Neuron (in vitro differentiated cells): ENCODE measurements around the gene INPP5D.

ENCODE experiments used
- H2AFZ ChIP-seq: one replicate; pipeline ENCODE4 v1.6.1; 2013; ENCODE audit warnings: low read depth, mild to moderate bottlenecking, inconsistent platforms, low read length, moderate library complexity
- H3K27me3 ChIP-seq: one replicate; pipeline ENCODE4 v1.6.1; 2013; ENCODE audit warnings: low read length; ENCODE audit not compliant: insufficient read depth
- H3K36me3 ChIP-seq: one replicate; pipeline ENCODE4 v1.6.1; 2013; ENCODE audit warnings: low read length; ENCODE audit not compliant: insufficient read depth
- H3K4me1 ChIP-seq: one replicate; pipeline ENCODE4 v1.6.1; 2013; ENCODE audit warnings: low read length; ENCODE audit not compliant: insufficient read depth
- H3K4me3 ChIP-seq: 2 replicates; pipeline ENCODE4 v1.5.1; 2013; ENCODE audit warnings: mild to moderate bottlenecking, low read length, moderate library complexity
- H3K9me3 ChIP-seq: one replicate; pipeline ENCODE4 v1.6.1; 2013; ENCODE audit warnings: low read length

Gene INPP5D

GRCh38 chr2:233037078-233037477 lies 23.1 kb upstream of the INPP5D start:
- H3K36me3 ChIP-seq, result no peaks in the 10 kb centered on the region
- H3K4me1 ChIP-seq, result no peaks in the 10 kb centered on the region
- no peak overlapping the region for H2AFZ ChIP-seq
- peaks cover 3% of the 10 kb centered on the region for H3K9me3 ChIP-seq
- no peak overlapping the region for H3K4me3 ChIP-seq
- peaks cover 3% of the 10 kb centered on the region for H3K27me3 ChIP-seq

DNA sequence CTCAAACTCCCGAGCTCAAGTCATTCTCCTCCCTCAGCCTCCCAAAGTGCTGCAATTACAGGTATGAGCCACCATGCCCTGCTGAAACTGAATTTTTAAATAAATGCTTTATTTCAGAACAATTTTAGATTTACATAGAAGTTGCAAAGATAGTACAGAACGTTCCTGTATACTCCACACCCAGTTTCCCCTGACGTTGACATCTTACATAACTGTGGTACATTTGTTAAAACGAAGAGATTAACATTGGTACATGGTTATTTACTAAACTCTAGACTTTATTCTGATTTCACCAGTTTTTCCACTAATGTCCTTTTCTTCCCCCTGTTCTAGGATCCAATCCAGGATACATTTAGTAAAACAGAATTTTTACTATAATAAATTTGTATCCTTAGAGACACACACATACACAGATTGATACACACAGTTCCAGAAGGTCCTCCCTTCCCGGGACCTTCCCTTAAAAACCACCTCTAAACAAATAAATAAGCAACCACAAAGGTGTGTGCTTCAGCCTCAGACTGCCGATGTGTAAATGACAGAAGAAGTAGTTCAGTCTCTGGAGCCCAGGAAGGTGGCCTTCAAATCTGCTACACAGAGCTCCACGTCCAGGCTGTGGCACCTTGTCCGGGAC lies 20.8 kb upstream of the INPP5D start:
- H3K4me1 ChIP-seq, result no peaks in the 10 kb centered on the region
- H3K9me3 ChIP-seq, result peaks cover 3% of the 10 kb centered on the region

GRCh38 chr2:233039846-233040530 lies 20.2 kb upstream of the INPP5D start:
- Histone ChIP-seq H3K4me3 (no peak overlapping the region), H3K9me3 (peaks cover 3% of the 10 kb centered on the region), H3K27me3 (peaks cover 7% of the 10 kb centered on the region), H3K36me3 (no peaks in the 10 kb centered on the region), H3K4me1 (no peaks in the 10 kb centered on the region), H2AFZ (no peak overlapping the region)

More for the DNA sequence above, 20.8 kb upstream of the INPP5D start:
- Histone ChIP-seq H3K27me3 (peaks cover 2% of the 10 kb centered on the region), H3K36me3 (no peaks in the 10 kb centered on the region), H2AFZ (no peak overlapping the region), H3K4me3 (no peak overlapping the region)

GRCh38 chr2:233040571-233040970 lies 19.6 kb upstream of the INPP5D start:
- Histone ChIP-seq H3K4me1 (no peaks in the 10 kb centered on the region), H3K4me3 (no peak overlapping the region), H3K9me3 (peaks cover 2% of the 10 kb centered on the region), H3K36me3 (no peaks in the 10 kb centered on the region), H3K27me3 (peaks cover 8% of the 10 kb centered on the region), H2AFZ (no peak overlapping the region)

- peaks cover 8% of the 10 kb centered on the region for H3K27me3 ChIP-seq
- H3K36me3 ChIP-seq, result no peaks in the 10 kb centered on the region
- H3K4me1 ChIP-seq, result no peaks in the 10 kb centered on the region
- no peak overlapping the region for H2AFZ ChIP-seq
- H3K4me3 ChIP-seq, result no peak overlapping the region
- no peaks in the 10 kb centered on the region for H3K9me3 ChIP-seq
These were observed 18.3 kb upstream of the INPP5D start for GRCh38 chr2:233041722-233042323.

DNA sequence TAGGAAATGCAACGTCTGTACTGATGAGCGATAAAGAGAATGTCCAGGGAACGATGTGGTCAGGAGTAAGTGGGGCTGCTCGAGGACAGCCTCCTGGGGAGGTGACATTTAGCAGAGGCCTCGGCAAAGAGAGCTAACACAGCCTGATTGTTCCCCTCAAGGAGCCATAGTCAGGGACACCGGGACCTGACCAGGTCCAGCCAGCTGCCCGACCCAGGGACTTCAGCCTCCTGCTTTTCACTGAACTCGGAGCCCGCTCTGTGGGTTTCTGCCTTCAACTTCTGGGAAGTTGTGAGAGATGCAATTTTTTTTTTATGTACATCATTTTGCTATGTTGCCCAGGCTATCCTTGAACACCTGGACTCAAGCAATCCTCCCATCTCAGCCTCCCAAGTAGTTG lies 17.6 kb upstream of the INPP5D start:
- no peaks in the 10 kb centered on the region for H3K36me3 ChIP-seq
- H2AFZ ChIP-seq, result no peak overlapping the region

GRCh38 chr2:233044974-233045605 lies 15.1 kb upstream of the INPP5D start:
- H3K4me3 ChIP-seq, result no peak overlapping the region
- no peak overlapping the region for H2AFZ ChIP-seq
- H3K36me3 ChIP-seq, result no peaks in the 10 kb centered on the region
- H3K9me3 ChIP-seq, result no peaks in the 10 kb centered on the region
- no peaks in the 10 kb centered on the region for H3K4me1 ChIP-seq
- peaks cover 10% of the 10 kb centered on the region for H3K27me3 ChIP-seq

More for the DNA sequence above, 17.6 kb upstream of the INPP5D start:
- H3K27me3 ChIP-seq, result peaks cover 8% of the 10 kb centered on the region
- no peaks in the 10 kb centered on the region for H3K4me1 ChIP-seq
- H3K4me3 ChIP-seq, result no peak overlapping the region
- H3K9me3 ChIP-seq, result no peaks in the 10 kb centered on the region

- Histone ChIP-seq H3K27me3 (peaks cover 22% of the 10 kb centered on the region), H2AFZ (no peak overlapping the region), H3K4me3 (no peak overlapping the region), H3K4me1 (no peaks in the 10 kb centered on the region), H3K36me3 (no peaks in the 10 kb centered on the region), H3K9me3 (no peaks in the 10 kb centered on the region)
These were observed 12.9 kb upstream of the INPP5D start for GRCh38 chr2:233047206-233047605.

DNA sequence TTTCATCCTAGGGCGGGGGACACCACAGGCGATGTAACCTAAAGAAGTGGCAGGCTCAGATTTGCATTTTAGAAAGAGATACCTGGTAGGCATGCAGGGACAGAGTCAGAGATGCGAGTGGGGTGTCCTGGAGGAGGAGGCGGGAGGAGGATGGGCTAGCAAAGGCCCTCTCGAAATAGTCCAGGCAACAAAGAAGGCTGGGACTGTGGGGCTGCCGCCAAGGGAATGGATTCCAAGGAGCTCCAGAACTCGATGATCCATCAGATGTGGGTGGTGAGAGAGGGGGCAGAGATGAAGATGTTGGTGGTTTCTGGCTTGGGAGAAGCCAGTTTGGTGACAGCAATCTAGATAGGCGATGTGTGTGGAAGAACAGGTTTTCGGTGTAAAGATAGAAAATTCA lies 12.5 kb upstream of the INPP5D start:
- peaks cover 23% of the 10 kb centered on the region for H3K27me3 ChIP-seq
- no peaks in the 10 kb centered on the region for H3K36me3 ChIP-seq
- H2AFZ ChIP-seq, result no peak overlapping the region
- no peaks in the 10 kb centered on the region for H3K4me1 ChIP-seq
- no peak overlapping the region for H3K4me3 ChIP-seq
- no peaks in the 10 kb centered on the region for H3K9me3 ChIP-seq

DNA sequence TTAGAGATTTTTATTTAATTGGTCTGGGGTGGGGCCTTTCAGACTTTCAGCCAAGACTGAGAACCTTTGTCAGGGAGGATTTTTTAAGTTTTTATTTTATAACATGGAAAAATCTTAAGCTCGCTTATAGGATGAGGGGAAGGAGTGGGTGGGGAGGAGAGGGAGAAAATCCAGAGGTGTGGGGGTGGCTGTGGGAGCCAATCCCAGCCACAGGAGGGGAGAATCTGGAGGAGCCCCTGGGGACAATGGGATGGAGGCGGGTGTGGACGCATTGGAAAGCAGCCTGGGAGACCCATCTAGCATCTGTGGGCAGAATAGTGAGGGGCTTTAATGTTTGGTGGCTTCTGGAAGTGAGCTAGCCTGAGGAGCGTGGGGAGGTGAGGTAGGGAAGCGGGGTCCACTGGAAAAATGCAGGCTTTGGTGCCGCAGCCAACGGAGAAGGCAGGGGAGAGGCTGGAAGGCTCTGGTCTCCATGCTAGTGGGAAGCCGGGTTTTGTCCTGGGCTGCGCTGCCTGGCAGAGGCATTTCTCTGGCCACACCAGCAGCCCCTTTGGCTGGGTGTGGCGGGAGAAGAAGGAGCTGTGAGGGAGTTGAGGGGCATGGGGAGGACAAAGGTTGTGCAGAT lies 11.5 kb upstream of the INPP5D start:
- no peak overlapping the region for H3K4me3 ChIP-seq
- no peaks in the 10 kb centered on the region for H3K9me3 ChIP-seq
- H2AFZ ChIP-seq, result no peak overlapping the region
- H3K4me1 ChIP-seq, result no peaks in the 10 kb centered on the region
- H3K27me3 ChIP-seq, result peaks cover 23% of the 10 kb centered on the region
- H3K36me3 ChIP-seq, result no peaks in the 10 kb centered on the region

DNA sequence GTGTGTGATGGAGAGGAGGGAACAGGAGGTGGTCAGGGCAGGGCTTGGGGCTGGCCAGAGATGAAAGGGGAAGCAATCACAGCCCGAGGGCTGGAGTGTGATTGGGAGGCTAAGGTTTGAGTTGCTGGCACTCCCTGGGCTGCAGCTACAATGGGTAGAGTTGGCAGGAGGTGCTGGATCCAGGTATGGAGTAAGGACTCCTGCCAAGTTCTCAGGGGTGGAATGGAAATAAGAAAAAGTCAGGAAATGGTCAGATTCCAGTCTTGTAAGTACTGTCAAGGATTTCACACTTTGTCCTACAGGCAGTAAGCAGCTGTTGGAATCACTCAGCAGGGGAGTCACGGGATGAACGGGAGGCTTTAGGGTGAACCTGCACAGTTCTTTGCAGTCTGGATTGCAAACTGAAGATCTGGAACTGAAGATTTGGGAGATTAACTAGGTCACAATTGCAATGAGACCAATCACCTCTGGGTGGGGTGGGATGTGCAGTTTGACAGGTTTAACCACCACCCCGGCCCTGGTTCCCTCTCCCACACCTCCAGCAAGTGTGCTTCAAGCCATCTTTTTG lies 10.9 kb upstream of the INPP5D start:
- H3K9me3 ChIP-seq, result no peaks in the 10 kb centered on the region
- H3K36me3 ChIP-seq, result no peaks in the 10 kb centered on the region
- no peak overlapping the region for H3K4me3 ChIP-seq
- peaks cover 21% of the 10 kb centered on the region for H3K27me3 ChIP-seq
- H2AFZ ChIP-seq, result no peak overlapping the region
- H3K4me1 ChIP-seq, result no peaks in the 10 kb centered on the region

GRCh38 chr2:233051241-233052149 lies 8.6 kb upstream of the INPP5D start:
- Histone ChIP-seq H3K36me3 (no peaks in the 10 kb centered on the region), H3K4me3 (no peak overlapping the region), H3K27me3 (peaks cover 16% of the 10 kb centered on the region), H3K9me3 (no peaks in the 10 kb centered on the region), H3K4me1 (no peaks in the 10 kb centered on the region), H2AFZ (no peak overlapping the region)
